Measurements from ENCODE around the gene AQP10.
"Not testable (repeated sequence)": the region's sequence is repeated elsewhere in the genome, so short reads cannot be mapped to it uniquely, and the experiment has no call there.

The AQP10 gene

DNA sequence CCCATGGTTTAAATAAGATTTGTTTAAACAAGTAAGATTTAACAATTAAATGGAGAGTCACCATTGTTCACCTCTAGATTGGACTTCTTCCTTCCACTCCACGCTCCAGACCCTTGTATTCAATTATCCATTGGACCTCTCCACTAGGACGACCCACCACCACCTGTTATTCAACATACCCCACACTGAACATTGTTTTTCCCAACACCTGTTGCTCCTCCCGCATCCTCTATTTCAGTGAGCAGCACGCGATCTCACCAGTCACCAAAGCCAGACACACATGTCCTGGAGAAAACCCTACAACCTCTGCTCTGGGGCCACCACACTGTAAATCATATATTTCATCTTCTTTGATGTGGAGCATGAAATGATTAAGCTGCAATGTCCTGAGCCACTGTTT lies 33.1 kb downstream of the AQP10 start:
- DNase-seq (ENCODE audit: extremely low read depth, low read depth), result no peak
- no peak for TF ChIP-seq CTCF (IDR thresholded peaks at IDR 0.05; ENCODE audit: low read depth, low read length, missing control alignments)

GRCh38 chr1:154358519-154358918 lies 37.6 kb downstream of the AQP10 start:
- H3K4me3 ChIP-seq (replicated peaks; ENCODE audit: low read depth, low read length), result no peak overlapping the region
- no peak for TF ChIP-seq CTCF (IDR thresholded peaks at IDR 0.05; ENCODE audit: low read depth, low read length, missing control alignments)
- no peak for DNase-seq (ENCODE audit: extremely low read depth, low read depth)

More for the DNA sequence above, 33.1 kb downstream of the AQP10 start:
- H3K4me3 ChIP-seq (replicated peaks; ENCODE audit: low read depth, low read length), result no peak overlapping the region

- TF ChIP-seq CTCF (IDR thresholded peaks at IDR 0.05; ENCODE audit: low read depth, low read length, missing control alignments), result no peak
- H3K4me3 ChIP-seq (replicated peaks; ENCODE audit: low read depth, low read length), result no peak overlapping the region
- DNase-seq (ENCODE audit: extremely low read depth, low read depth), result no peak
These were observed 39.4 kb downstream of the AQP10 start for GRCh38 chr1:154360288-154360687.

- not testable (repeated sequence) for H3K4me3 ChIP-seq (replicated peaks; ENCODE audit: low read depth, low read length); DNase-seq (ENCODE audit: extremely low read depth, low read depth)
These were observed 40.0 kb downstream of the AQP10 start for GRCh38 chr1:154360881-154361280.

DNA sequence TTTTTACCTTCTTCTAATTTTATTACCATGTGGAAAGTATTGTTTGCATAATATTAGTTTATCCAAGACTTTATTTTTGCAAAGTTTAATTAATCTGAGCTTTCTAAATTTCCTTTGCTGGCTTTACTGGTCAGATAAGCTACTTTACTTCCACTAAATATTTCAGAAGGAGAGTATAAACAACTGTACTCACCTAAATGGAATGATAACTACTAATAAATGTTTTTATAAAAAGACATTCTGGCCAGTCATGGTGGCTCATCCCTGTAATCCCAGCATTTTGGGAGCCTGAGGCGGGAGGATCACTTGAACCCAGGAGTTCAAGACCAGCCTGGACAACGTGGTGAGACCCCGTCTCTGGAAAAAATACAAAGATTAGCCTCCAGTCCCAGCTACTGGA lies 40.5 kb downstream of the AQP10 start:
- no peak for TF ChIP-seq CTCF (IDR thresholded peaks at IDR 0.05; ENCODE audit: low read depth, low read length, missing control alignments)
- no peak for DNase-seq (ENCODE audit: extremely low read depth, low read depth)
- H3K4me3 ChIP-seq (replicated peaks; ENCODE audit: low read depth, low read length), result no peak overlapping the region

GRCh38 chr1:154371436-154371835 lies 50.5 kb downstream of the AQP10 start:
- DNase-seq (ENCODE audit: extremely low read depth, low read depth), result no peak
- no peak for TF ChIP-seq CTCF (IDR thresholded peaks at IDR 0.05; ENCODE audit: low read depth, low read length, missing control alignments)

GRCh38 chr1:154373777-154374357 lies 53.0 kb downstream of the AQP10 start:
- DNase-seq (ENCODE audit: extremely low read depth, low read depth); H3K4me3 ChIP-seq (replicated peaks; ENCODE audit: low read depth, low read length): not testable (repeated sequence)

More at GRCh38 chr1:154371436-154371835, 50.5 kb downstream of the AQP10 start:
- no peak overlapping the region for H3K4me3 ChIP-seq (replicated peaks; ENCODE audit: low read depth, low read length)

Data from HFF-Myc (cell line).